Measurements from ENCODE around the gene CCDC28B. TPM values are rescaled to one million over a fixed set of nuclear protein-coding genes. Genes with fewer than 3 reads are reported as not detected.

CCDC28B gene
- total RNA-seq, 3 donors from 2014 or later: 1.5 to 4.2 (median 3.2) TPM

DNA sequence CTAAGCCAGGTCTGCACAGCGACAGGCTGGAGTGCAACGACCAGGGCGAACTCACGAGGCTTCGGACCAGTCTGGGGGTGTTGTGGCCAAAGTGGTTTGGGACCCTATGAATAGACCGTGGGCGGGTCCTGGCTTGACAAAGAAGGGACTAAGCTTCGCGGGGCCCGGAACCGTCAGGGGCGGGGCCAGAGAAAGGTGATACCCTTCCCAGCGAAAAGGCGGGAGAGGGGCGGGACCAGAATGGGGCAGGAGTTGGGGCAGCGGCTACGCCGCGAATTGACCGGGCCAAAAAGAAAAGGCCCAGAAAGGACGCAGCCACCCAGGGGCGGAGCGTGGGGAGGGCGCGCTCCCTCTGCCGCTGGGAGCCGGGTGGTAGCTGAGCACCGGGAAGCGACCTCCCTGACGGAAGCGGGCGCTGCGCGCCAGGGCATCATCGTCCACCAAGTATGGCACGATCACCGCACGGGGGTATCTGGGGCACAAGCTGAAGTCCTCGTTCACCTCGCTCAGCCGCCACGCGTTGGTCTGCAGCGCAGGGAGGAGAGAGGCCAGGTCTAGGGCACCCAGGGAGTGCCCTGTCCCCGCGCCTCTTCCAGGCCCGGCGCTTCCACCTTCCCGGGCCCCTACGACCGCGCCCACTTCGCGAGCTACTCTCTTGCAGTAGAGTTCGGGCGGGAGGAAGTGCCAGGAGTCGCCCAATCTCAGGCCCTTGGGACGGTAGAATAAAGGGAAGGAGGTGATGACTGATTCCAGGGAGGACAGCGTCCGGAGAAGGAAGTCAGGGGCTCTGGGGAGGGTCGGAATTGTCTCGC, 40.0 kb downstream of the CCDC28B start:
- ATAC-seq (peak; percentile 80), DNase-seq (peak; percentile 74 to 87 (median 86))
- Histone ChIP-seq H3K4me1 (ENCODE audit: low read depth) (peaks cover 8% of the 10 kb centered on the region), H3K9me3 (no peaks in the 10 kb centered on the region), H3K36me3 (ENCODE audit: low read depth) (no peaks in the 10 kb centered on the region), H3K4me3 (peak overlapping the region; percentile 25)
- TF ChIP-seq, protein P1, sequence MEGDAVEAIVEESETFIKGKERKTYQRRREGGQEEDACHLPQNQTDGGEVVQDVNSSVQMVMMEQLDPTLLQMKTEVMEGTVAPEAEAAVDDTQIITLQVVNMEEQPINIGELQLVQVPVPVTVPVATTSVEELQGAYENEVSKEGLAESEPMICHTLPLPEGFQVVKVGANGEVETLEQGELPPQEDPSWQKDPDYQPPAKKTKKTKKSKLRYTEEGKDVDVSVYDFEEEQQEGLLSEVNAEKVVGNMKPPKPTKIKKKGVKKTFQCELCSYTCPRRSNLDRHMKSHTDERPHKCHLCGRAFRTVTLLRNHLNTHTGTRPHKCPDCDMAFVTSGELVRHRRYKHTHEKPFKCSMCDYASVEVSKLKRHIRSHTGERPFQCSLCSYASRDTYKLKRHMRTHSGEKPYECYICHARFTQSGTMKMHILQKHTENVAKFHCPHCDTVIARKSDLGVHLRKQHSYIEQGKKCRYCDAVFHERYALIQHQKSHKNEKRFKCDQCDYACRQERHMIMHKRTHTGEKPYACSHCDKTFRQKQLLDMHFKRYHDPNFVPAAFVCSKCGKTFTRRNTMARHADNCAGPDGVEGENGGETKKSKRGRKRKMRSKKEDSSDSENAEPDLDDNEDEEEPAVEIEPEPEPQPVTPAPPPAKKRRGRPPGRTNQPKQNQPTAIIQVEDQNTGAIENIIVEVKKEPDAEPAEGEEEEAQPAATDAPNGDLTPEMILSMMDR (IDR thresholded peaks at IDR 0.05): no peak
- intact Hi-C loops (cut with DNase I, micrococcal nuclease): no loop called here

DNA sequence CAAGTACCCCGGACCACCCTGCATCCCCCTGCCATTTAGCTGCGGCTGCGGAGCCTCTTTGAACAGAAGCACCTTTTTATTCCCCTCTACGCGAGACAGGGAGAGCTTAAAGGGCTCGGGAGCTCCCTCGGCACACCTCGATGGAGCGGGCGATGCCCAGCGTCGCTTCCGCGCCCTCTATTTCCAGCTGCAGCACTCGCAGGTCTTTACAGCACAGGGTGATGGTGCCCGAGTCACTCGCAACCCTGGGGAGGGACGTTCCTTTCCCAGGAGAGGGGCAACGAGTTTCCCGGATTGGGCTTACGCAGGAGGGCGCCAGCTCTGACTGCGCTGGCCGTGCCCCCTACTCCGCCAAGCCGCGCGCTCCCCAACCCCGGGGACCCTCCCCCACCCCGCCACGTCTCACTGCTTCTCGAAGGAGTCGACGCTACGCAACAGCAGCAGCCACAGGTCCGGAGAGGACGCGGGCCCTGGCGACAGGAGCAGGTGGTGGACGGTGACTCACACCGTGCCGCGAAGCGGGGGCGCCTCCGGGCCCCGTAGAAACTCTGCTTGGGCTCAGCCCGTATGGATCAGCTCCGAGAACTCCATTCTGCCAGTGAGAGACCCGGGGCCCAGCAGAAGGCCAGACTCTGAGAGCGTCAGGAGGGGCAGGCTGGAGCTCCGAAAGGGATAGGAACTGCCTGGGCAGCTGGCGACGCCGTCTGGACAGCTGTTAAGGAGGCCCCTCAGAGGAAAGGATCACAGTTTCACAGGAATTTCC, 40.8 kb downstream of the CCDC28B start:
- no peaks in the 10 kb centered on the region for H3K36me3 ChIP-seq (ENCODE audit: low read depth)
- ATAC-seq: peak; percentile 72
- intact Hi-C loops (cut with DNase I, micrococcal nuclease): no loop called here
- peak; percentile 64 to 79 (median 73) for DNase-seq
- peak overlapping the region; percentile 25 for H3K4me3 ChIP-seq
- TF ChIP-seq, protein P1 (IDR thresholded peaks at IDR 0.05): no peak
- no peaks in the 10 kb centered on the region for H3K9me3 ChIP-seq
- peaks cover 8% of the 10 kb centered on the region for H3K4me1 ChIP-seq (ENCODE audit: low read depth)

DNA sequence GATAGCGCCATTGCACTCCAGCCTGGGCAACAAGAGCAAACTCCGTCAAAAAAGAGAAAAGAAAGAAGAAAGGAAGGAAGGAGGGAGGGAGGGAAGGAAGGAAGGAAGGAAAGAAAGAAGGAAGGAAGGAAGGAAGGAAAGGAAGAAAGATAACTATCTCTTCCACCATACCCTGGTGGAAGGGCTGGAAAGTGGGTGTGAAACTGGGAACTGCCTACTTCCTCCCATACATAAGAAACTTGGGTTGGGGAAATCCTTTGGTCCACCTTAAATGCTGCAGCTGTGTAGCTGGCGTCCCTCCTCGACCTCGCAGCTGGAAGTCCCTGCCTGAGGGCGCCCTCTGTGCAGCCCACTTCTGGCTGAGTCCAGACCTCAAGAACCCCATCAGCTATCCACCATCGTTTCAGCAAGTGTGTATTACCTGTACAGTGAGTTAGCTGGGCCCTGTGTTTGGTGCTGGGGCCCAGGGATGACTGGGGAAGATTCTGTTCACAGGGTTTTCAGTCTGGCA, 42.0 kb downstream of the CCDC28B start:
- Histone ChIP-seq H3K36me3 (ENCODE audit: low read depth) (no peaks in the 10 kb centered on the region), H3K4me1 (ENCODE audit: low read depth) (peaks cover 8% of the 10 kb centered on the region), H3K4me3 (no peak overlapping the region), H3K9me3 (no peaks in the 10 kb centered on the region)
- no peak for ATAC-seq
- intact Hi-C loops (cut with DNase I, micrococcal nuclease): no loop called here
- TF ChIP-seq, protein P1 (IDR thresholded peaks at IDR 0.05): no peak
- peak in 2 of 3 donors; percentile 32 to 39 for DNase-seq

DNA sequence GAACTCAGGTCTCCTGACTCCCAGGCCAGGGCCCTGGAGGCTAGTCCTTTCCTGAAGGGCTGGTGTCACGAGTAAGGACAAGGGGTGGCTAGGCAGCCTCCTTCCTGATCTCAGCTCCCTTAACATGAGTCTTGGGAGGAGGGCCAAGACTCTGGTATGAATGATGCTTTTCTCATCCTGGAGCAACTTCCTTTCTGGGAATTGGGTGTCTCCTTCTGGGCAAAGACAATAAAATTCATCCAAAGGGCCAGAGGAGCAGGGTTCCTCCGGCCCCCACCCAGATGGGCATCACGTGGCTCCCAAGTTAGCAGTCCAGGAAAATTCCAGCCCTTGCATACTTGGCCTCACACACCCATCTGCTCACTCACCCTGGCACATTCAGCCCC, 46.5 kb downstream of the CCDC28B start, which contains the start of gene FAM167B:
Gene FAM167B (plus strand): TSS at position 335 of the 386 bp plus-strand sequence. CDS start 200 bp downstream, outside the sequence.
- DNase-seq: peak in 1 of 3 donors; percentile 62

DNA sequence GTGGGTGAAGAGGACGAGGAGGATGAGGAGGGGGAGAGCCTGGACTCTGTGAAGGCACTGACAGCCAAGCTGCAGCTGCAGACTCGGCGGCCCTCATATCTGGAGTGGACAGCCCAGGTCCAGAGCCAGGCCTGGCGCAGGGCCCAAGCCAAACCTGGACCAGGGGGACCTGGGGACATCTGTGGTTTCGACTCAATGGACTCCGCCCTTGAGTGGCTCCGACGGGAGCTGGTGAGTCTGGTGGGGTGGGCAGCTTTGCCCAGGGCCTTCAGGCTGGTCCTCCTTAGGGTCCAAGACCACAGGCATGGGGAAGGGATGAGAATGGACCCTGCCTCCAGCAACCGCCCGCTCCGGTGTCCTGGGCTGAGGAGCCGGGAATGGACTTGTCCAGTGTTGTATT, 47.1 kb downstream of the CCDC28B start:
- TF ChIP-seq, protein P1 (IDR thresholded peaks at IDR 0.05): no peak
- ATAC-seq (no peak), DNase-seq (peak in 2 of 3 donors; percentile 33 to 61)
- H3K9me3 ChIP-seq: no peaks in the 10 kb centered on the region
- intact Hi-C loops (cut with DNase I, micrococcal nuclease): no loop called here
- peaks cover 12% of the 10 kb centered on the region for H3K4me1 ChIP-seq (ENCODE audit: low read depth)
- H3K36me3 ChIP-seq (ENCODE audit: low read depth): no peaks in the 10 kb centered on the region
- H3K4me3 ChIP-seq: no peak overlapping the region

More for the DNA sequence above, 46.5 kb downstream of the CCDC28B start, which contains the start of gene FAM167B:
- Histone ChIP-seq H3K9me3 (no peaks in the 10 kb centered on the region), H3K4me1 (ENCODE audit: low read depth) (peaks cover 13% of the 10 kb centered on the region), H3K36me3 (ENCODE audit: low read depth) (no peaks in the 10 kb centered on the region), H3K4me3 (no peak within 1 kb of the TSS)
- intact Hi-C loops (cut with DNase I, micrococcal nuclease): no loop called here
- TF ChIP-seq, protein P1 (IDR thresholded peaks at IDR 0.05): no peak
- peak; percentile 16 for ATAC-seq
